ENCODE data around the gene ANLN. TPM values are rescaled to one million over a fixed set of nuclear protein-coding genes. Genes with fewer than 3 reads are reported as not detected.

ANLN gene
- total and polyA plus RNA-seq, 9 of the 15 experiments (the other 6 are each of a cell fraction or from before 2014, with no cell fraction given) = 18.1 to 66.2 (median 38.7) TPM

- TF ChIP-seq ASH1L (IDR thresholded peaks at IDR 0.05; ENCODE audit: borderline replicate concordance, low read depth, partially characterized antibody) = no peak
- TF ChIP-seq FOXA3 (CRISPR knock-in tag; conservative IDR thresholded peaks at IDR 0.05 in 1 of 2, IDR thresholded peaks at IDR 0.05 in 1 of 2) = peak in 1 of 2 experiments; percentile 61; a peak in 1 of 4 replicates
- no peak for TF ChIP-seq FIP1L1 (IDR thresholded peaks at IDR 0.05; ENCODE audit: low read depth, low read length, poor library complexity, severe bottlenecking)
- peak; percentile 82; the same call in 1 of the 2 replicates for TF ChIP-seq GATAD2A (IDR thresholded peaks at IDR 0.05)
- peak; percentile 81 for TF ChIP-seq SP1 (CRISPR knock-in tag; IDR thresholded peaks at IDR 0.05)
- TF ChIP-seq HMBOX1 (IDR thresholded peaks at IDR 0.05) = no peak
- no peak; the same call in 1 of the 2 replicates for TF ChIP-seq NCOA6 (IDR thresholded peaks at IDR 0.05)
- TF ChIP-seq ZBTB33 (CRISPR knock-in tag; IDR thresholded peaks at IDR 0.05) = peak; percentile 57; the same call in 1 of the 2 replicates
- TF ChIP-seq VEZF1 (CRISPR knock-in tag; IDR thresholded peaks at IDR 0.05) = no peak
- no peak for TF ChIP-seq FOXJ2 (tag; IDR thresholded peaks at IDR 0.05)
- no peak for TF ChIP-seq ZNF507 (tag; conservative IDR thresholded peaks at IDR 0.05)
- no peak for TF ChIP-seq THRA (IDR thresholded peaks at IDR 0.05)
- no peak for TF ChIP-seq ILF3 (IDR thresholded peaks at IDR 0.05; ENCODE audit: borderline replicate concordance)
- peak; percentile 83 for TF ChIP-seq TAF1 (IDR thresholded peaks at IDR 0.05; ENCODE audit: control insufficient read depth, extremely low read depth, insufficient read depth, low read length, severe bottlenecking)
- peak; percentile 41 for TF ChIP-seq CCNT2 (IDR thresholded peaks at IDR 0.05; ENCODE audit: borderline replicate concordance, extremely low read depth, insufficient read length, low read depth, low read length)
- no peak; the same call in 1 of the 2 replicates for TF ChIP-seq ETS1 (conservative IDR thresholded peaks at IDR 0.05; ENCODE audit: control insufficient read depth, low read depth, low read length)
Observed at GRCh38 chr7:36390199-36391090, 783 bp downstream of the ANLN start (continued).
